Upper lobe of left lung (tissue), 6 donors: ENCODE measurements around the gene CD79B. TPM values are rescaled to one million over a fixed set of nuclear protein-coding genes. Genes with fewer than 3 reads are reported as not detected.

Experiments used
- ATAC-seq, 2 donors: fragments of 200-7000 bp; cut with Tn5 transposase; one replicate each; pipeline ENCODE4 v1.9.1; 2022; ENCODE audit warnings: mild to moderate bottlenecking in 2 of 2, moderate library complexity in 2 of 2; ENCODE audit not compliant: low FRiP score in 2 of 2
- DNase-seq, 2 donors: peaks; one replicate each; pipeline ENCODE4 v3.0.0-alpha.2; 2019 to 2020
- H3K27ac ChIP-seq, 4 donors: fragments of 200-600 bp; sonication (generic); one replicate each; pipeline ENCODE4 v1.5.1; 2016 to 2019
- H3K27me3 ChIP-seq, 4 donors: fragments of 200-600 bp; sonication (generic); one replicate each; pipeline ENCODE4 v1.5.1; 2017 to 2019
- H3K36me3 ChIP-seq, 4 donors: fragments of 200-600 bp; sonication (generic); one replicate each; pipeline ENCODE4 v1.5.1; 2016 to 2019
- H3K4me1 ChIP-seq, 4 donors: fragments of 200-600 bp; sonication (generic); one replicate each; pipeline ENCODE4 v1.5.1; 2018 to 2019
- H3K4me3 ChIP-seq, 4 donors: fragments of 200-600 bp; sonication (generic); one replicate each; pipeline ENCODE4 v1.5.1; 2017 to 2019; ENCODE audit warnings: mild to moderate bottlenecking in 2 of 4, moderate library complexity in 1 of 4
- H3K9me3 ChIP-seq, 4 donors: fragments of 200-600 bp; sonication (generic); one replicate each; pipeline ENCODE4 v1.5.1; 2018 to 2019
- CTCF ChIP-seq, 6 experiments: fragments of 450-650 bp in 4 of 6; fragments of 200-600 bp in 2 of 6; sonication (generic) in 2 of 6; IDR thresholded peaks; one replicate each; pipeline ENCODE4 v1.5.1; 2016 to 2019; ENCODE audit warnings: antibody characterized with exemption in 6 of 6
- EP300 ChIP-seq, 4 donors: sonication (generic); formaldehyde crosslinking; IDR thresholded peaks; one replicate each; pipeline ENCODE4 v1.5.1; 2017; ENCODE audit warnings: antibody characterized with exemption in 4 of 4, control low read depth in 2 of 4
- POLR2A ChIP-seq, 4 donors: fragments of 450-650 bp; IDR thresholded peaks; one replicate each; pipeline ENCODE4 v1.5.1; 2016 to 2017; ENCODE audit warnings: antibody characterized with exemption in 4 of 4, mild to moderate bottlenecking in 2 of 4
- POLR2AphosphoS5 ChIP-seq, 2 donors: sonication (generic); formaldehyde crosslinking; IDR thresholded peaks; one replicate each; pipeline ENCODE4 v1.5.1; 2017; ENCODE audit warnings: antibody characterized with exemption in 2 of 2
- WGBS, 2 donors: methylation state at CpG; one replicate each; pipeline ENCODE4 v1.1.5; 2017 to 2018; 5-methylcytosine and 5-hydroxymethylcytosine counted together
- total RNA-seq, 6 donors: library from RNA; depleted of rRNA in 4 of 6; stranded (reverse); fragments of >200 nt in 4 of 6; gene quantifications; one replicate each; pipeline versions ENCODE4 v1.1.0 to v1.2.1, GENCODE V29; 2016 to 2021
- donor health status: DM: no; HTN: no; CAD: no; lungs with moderate emphysema.
- donor health status: DM: no; HTN: yes; CAD: no; lungs with severe emphysema.

CD79B gene
- total RNA-seq, 6 donors from 2014 or later: 0.91 to 6.3 (median 2.6) TPM; not detected in 1

- 84% methylated on average over 7 of the region's 7 CpGs for WGBS, 2 donors
- H3K4me3 ChIP-seq: no peak overlapping the region
- no peaks in the 10 kb centered on the region for H3K36me3 ChIP-seq
- H3K4me1 ChIP-seq: peaks cover 9 to 23% (median 16%) of the 10 kb centered on the region in 4 donors
- ATAC-seq (no peak), DNase-seq (no peak)
- TF ChIP-seq POLR2A (IDR thresholded peaks at IDR 0.05) (no peak), POLR2AphosphoS5 (IDR thresholded peaks at IDR 0.05) (no peak), EP300 (IDR thresholded peaks at IDR 0.05) (no peak), CTCF (IDR thresholded peaks at IDR 0.05) (no peak)
- no peaks in the 10 kb centered on the region for H3K9me3 ChIP-seq
- no peaks in the 10 kb centered on the region for H3K27me3 ChIP-seq
- H3K27ac ChIP-seq: no peak overlapping the region
Observed at GRCh38 chr17:63960430-63960829, 28.3 kb upstream of the CD79B start.

- Histone ChIP-seq H3K4me3 (no peak overlapping the region), H3K27me3 (no peaks in the 10 kb centered on the region), H3K36me3 (no peaks in the 10 kb centered on the region), H3K27ac (no peak overlapping the region), H3K9me3 (no peaks in the 10 kb centered on the region), H3K4me1 (peaks cover 9 to 23% (median 16%) of the 10 kb centered on the region in 4 donors)
- ATAC-seq (no peak), DNase-seq (no peak)
- TF ChIP-seq CTCF (IDR thresholded peaks at IDR 0.05) (no peak), POLR2A (IDR thresholded peaks at IDR 0.05) (no peak), EP300 (IDR thresholded peaks at IDR 0.05) (no peak), POLR2AphosphoS5 (IDR thresholded peaks at IDR 0.05) (no peak)
- 87 to 93% methylated on average over 6 to 9 of the region's 9 CpGs for WGBS, 2 donors
Observed at GRCh38 chr17:63960006-63960405, 27.9 kb upstream of the CD79B start.

GRCh38 chr17:63956296-63956920 lies 24.3 kb upstream of the CD79B start:
- WGBS, 2 donors: 95 to 97% methylated on average over 5 of the region's 5 CpGs
- TF ChIP-seq POLR2AphosphoS5 (IDR thresholded peaks at IDR 0.05) (no peak), POLR2A (IDR thresholded peaks at IDR 0.05) (no peak), CTCF (IDR thresholded peaks at IDR 0.05) (no peak), EP300 (IDR thresholded peaks at IDR 0.05) (no peak)
- DNase-seq (no peak), ATAC-seq (no peak)
- Histone ChIP-seq H3K27ac (no peak overlapping the region), H3K4me1 (peaks cover 4 to 8% (median 6%) of the 10 kb centered on the region in 4 donors), H3K27me3 (no peaks in the 10 kb centered on the region), H3K9me3 (no peaks in the 10 kb centered on the region), H3K4me3 (no peak overlapping the region), H3K36me3 (no peaks in the 10 kb centered on the region)

GRCh38 chr17:63955791-63956190 lies 23.7 kb upstream of the CD79B start:
- 89 to 91% methylated on average over 2 to 4 of the region's 4 CpGs for WGBS, 2 donors
- DNase-seq (no peak), ATAC-seq (no peak)

More at GRCh38 chr17:63955791-63956190, 23.7 kb upstream of the CD79B start:
- H3K4me3 ChIP-seq: no peak overlapping the region
- no peaks in the 10 kb centered on the region for H3K9me3 ChIP-seq
- no peaks in the 10 kb centered on the region for H3K27me3 ChIP-seq
- H3K4me1 ChIP-seq: peaks cover 0 to 1% (median under 1%) of the 10 kb centered on the region in 4 donors
- no peak overlapping the region for H3K27ac ChIP-seq
- no peaks in the 10 kb centered on the region for H3K36me3 ChIP-seq
- TF ChIP-seq POLR2A (IDR thresholded peaks at IDR 0.05) (no peak), POLR2AphosphoS5 (IDR thresholded peaks at IDR 0.05) (no peak), EP300 (IDR thresholded peaks at IDR 0.05) (no peak), CTCF (IDR thresholded peaks at IDR 0.05) (no peak)
